Pancreas (tissue), 10 donors: ENCODE data around the gene MCU. TPM values are rescaled to one million over a fixed set of nuclear protein-coding genes. Genes with fewer than 3 reads are reported as not detected.

Experiments
- ATAC-seq, 4 donors: fragments of 200-7000 bp; cut with Tn5 transposase; one replicate each; pipeline versions ENCODE4 v1.8.0 to v1.9.1; 2020; ENCODE audit warnings: mild to moderate bottlenecking in 4 of 4, moderate library complexity in 4 of 4
- DNase-seq, 6 donors: peaks; one replicate each; pipeline ENCODE4 v3.0.0-alpha.2; 2020
- FAIRE-seq: peaks from 2 replicates; lab custom pipeline; 2012; peaks lifted over from hg19 to GRCh38; lab: Jason Lieb, UNC
- H3K27ac ChIP-seq, 4 donors: fragments of 200-600 bp; sonication (generic); 1 replicate in 3 of 4; 2 replicates in 1 of 4; pipeline versions ENCODE4 v1.5.0 to v1.8.0; 2020
- H3K27me3 ChIP-seq, 4 donors: fragments of 200-600 bp; one replicate each; pipeline ENCODE4 v1.8.0; 2021
- H3K36me3 ChIP-seq, 3 donors: fragments of 200-600 bp; sonication (generic) in 1 of 3; one replicate each; pipeline versions ENCODE4 v1.5.0 to v1.8.0; 2020 to 2021
- H3K4me1 ChIP-seq, 3 donors: fragments of 200-600 bp; one replicate each; pipeline ENCODE4 v1.8.0; 2021
- H3K4me3 ChIP-seq, 4 donors: fragments of 200-600 bp; sonication (generic) in 2 of 4; one replicate each; pipeline versions ENCODE4 v1.5.0 to v1.8.0; 2020 to 2021
- H3K9me3 ChIP-seq, 4 donors: fragments of 200-600 bp; one replicate each; pipeline ENCODE4 v1.8.0; 2021
- CTCF ChIP-seq, 4 donors: fragments of 200-600 bp; sonication (generic) in 3 of 4; IDR thresholded peaks; one replicate each; pipeline versions ENCODE4 v1.5.0 to v1.8.0; 2021; ENCODE audit warnings: antibody characterized with exemption in 4 of 4
- WGBS, 2 donors: extraction: QIAGEN DNeasy Blood & Tissue Kit; methylation state at CpG; one replicate each; pipeline ENCODE4 v1.1.7; 2013; 5-methylcytosine and 5-hydroxymethylcytosine counted together
- intact Hi-C, 3 donors: fragments of 100-400 bp; cut with DNase I; formaldehyde crosslinking; loops; one replicate each; pipeline versions ENCODE4 v1.11.1 to v1.14.2; 2022
- polyA plus RNA-seq, 2 donors: library from polyadenylated mRNA; stranded (reverse); fragments of 200-250 nt; gene quantifications; one replicate each; pipeline ENCODE4 v1.2.3, GENCODE V29; 2013
- total RNA-seq, 6 donors: library from RNA; stranded (reverse); fragmentation: NEBNext Ultra II Directional in 4 of 6; extraction: Animal tissue kit (Norgen Biotek cat#: 25700) in 4 of 6; gene quantifications; one replicate each; pipeline versions ENCODE4 v1.2.1 to v1.2.4, GENCODE V29; 2021 to 2023
- donor health status: healthy with polysubstance abuse.
- donor health status: DM: no; HTN: no; CAD: no; lungs with moderate emphysema.
- donor health status: DM: no; HTN: no; CAD: no.
- donor health status: control.
- donor health status: control.
- donor health status: Bipolar disorder and iron deficiency.
- donor health status: DM: yes; HTN: yes; CAD: no.
- donor health status: DM: no; HTN: no; CAD: no.
- donor health status: DM: no; HTN: no; CAD: no.
- donor health status: DM: yes; HTN: yes; CAD: no.

The MCU gene
- total and polyA plus RNA-seq, 8 donors, result 6.3 to 15.5 (median 9.2) TPM

DNA sequence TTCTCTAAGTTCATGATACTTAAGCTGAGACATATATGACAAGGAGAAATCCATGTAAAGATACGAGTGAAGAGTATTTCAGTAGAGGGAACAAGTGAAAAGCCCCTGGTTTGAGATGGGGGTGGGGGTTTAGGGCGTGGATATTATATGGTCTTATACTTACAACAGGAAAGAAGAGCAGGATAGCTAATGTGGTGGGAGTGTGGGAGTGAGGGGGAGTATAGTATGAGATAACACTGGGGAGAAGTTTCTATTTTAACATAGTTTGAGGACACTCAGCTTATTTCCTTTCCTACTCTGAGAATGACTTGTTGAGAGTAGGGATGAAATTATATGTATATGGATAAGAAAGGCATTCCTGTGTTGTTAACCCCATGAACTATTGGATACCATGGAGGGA lies 36.5 kb downstream of the MCU start:
- H3K4me3 ChIP-seq, result no peak overlapping the region
- H3K4me1 ChIP-seq, result peaks cover 0 to 7% (median 0%) of the 10 kb centered on the region in 3 donors
- ATAC-seq (no peak), DNase-seq (no peak), FAIRE-seq (no peak)
- H3K27ac ChIP-seq, result no peak overlapping the region
- TF ChIP-seq CTCF (IDR thresholded peaks at IDR 0.05), result no peak
- no peaks in the 10 kb centered on the region for H3K36me3 ChIP-seq
- no peaks in the 10 kb centered on the region for H3K9me3 ChIP-seq
- WGBS, 2 donors, result 89 to 90% methylated on average over 2 of the region's 2 CpGs
- no peaks in the 10 kb centered on the region for H3K27me3 ChIP-seq
- intact Hi-C loops, result no loop called here

- H3K4me1 ChIP-seq, result peaks cover 0 to 7% (median 0%) of the 10 kb centered on the region in 3 donors
- H3K27ac ChIP-seq, result no peak overlapping the region
- no peak for DNase-seq
- no peak for ATAC-seq
- WGBS, 2 donors, result 82 to 90% methylated on average over 3 of the region's 3 CpGs
- no peaks in the 10 kb centered on the region for H3K27me3 ChIP-seq
- FAIRE-seq, result no peak
- no peaks in the 10 kb centered on the region for H3K36me3 ChIP-seq
- TF ChIP-seq CTCF (IDR thresholded peaks at IDR 0.05), result no peak
- no peaks in the 10 kb centered on the region for H3K9me3 ChIP-seq
- H3K4me3 ChIP-seq, result no peak overlapping the region
- intact Hi-C loops, result no loop called here
Observed at GRCh38 chr10:72729528-72729927, 37.6 kb downstream of the MCU start.

- DNase-seq, result no peak
- H3K36me3 ChIP-seq, result no peaks in the 10 kb centered on the region
- ATAC-seq, result no peak
- H3K27ac ChIP-seq, result no peak overlapping the region
- no peak for TF ChIP-seq CTCF (IDR thresholded peaks at IDR 0.05)
- 94 to 99% methylated on average over 5 of the region's 5 CpGs for WGBS, 2 donors
- H3K4me3 ChIP-seq, result no peak overlapping the region
- H3K27me3 ChIP-seq, result no peaks in the 10 kb centered on the region
- no peak for FAIRE-seq
- intact Hi-C loops, result no loop called here
- H3K9me3 ChIP-seq, result no peaks in the 10 kb centered on the region
- peaks cover 0 to 10% (median 0%) of the 10 kb centered on the region in 3 donors for H3K4me1 ChIP-seq
Observed at GRCh38 chr10:72730479-72730878, 38.5 kb downstream of the MCU start.

- FAIRE-seq (no peak), ATAC-seq (no peak), DNase-seq (no peak)
- peaks cover 5 to 25% (median 8%) of the 10 kb centered on the region in 3 donors for H3K4me1 ChIP-seq
- WGBS, 2 donors, result 79 to 80% methylated on average over 4 of the region's 4 CpGs
- intact Hi-C loops, result no loop called here
- TF ChIP-seq CTCF (IDR thresholded peaks at IDR 0.05), result no peak
- H3K27me3 ChIP-seq, result no peaks in the 10 kb centered on the region
- no peaks in the 10 kb centered on the region for H3K9me3 ChIP-seq
- no peak overlapping the region for H3K4me3 ChIP-seq
- H3K27ac ChIP-seq, result no peak overlapping the region
- H3K36me3 ChIP-seq, result no peaks in the 10 kb centered on the region
Observed at GRCh38 chr10:72731916-72732419, 40.0 kb downstream of the MCU start.

GRCh38 chr10:72732521-72732920 lies 40.6 kb downstream of the MCU start:
- no peak for FAIRE-seq
- TF ChIP-seq CTCF (IDR thresholded peaks at IDR 0.05), result no peak
- ATAC-seq, result no peak

More at GRCh38 chr10:72732521-72732920, 40.6 kb downstream of the MCU start:
- intact Hi-C loops, result no loop called here
- 53 to 55% methylated on average over 2 of the region's 2 CpGs for WGBS, 2 donors
- no peak for DNase-seq
- Histone ChIP-seq H3K27ac (no peak overlapping the region), H3K4me1 (peaks cover 8 to 30% (median 8%) of the 10 kb centered on the region in 3 donors), H3K9me3 (no peaks in the 10 kb centered on the region), H3K27me3 (no peaks in the 10 kb centered on the region), H3K36me3 (no peaks in the 10 kb centered on the region), H3K4me3 (no peak overlapping the region)
